CD14-positive monocyte (primary cell): ENCODE results near the gene GPC5. TPM values are rescaled to one million over a fixed set of nuclear protein-coding genes. Genes with fewer than 3 reads are reported as not detected.

Experiments used
- DNase-seq, 3 donors: peaks; one replicate each; pipeline ENCODE4 v3.0.0-alpha.2; 2011 to 2022
- H2AFZ ChIP-seq: 2 replicates; pipeline ENCODE4 v1.6.0; 2012; ENCODE audit warnings: mild to moderate bottlenecking, low read depth, low read length, inconsistent platforms; ENCODE audit not compliant: insufficient read depth, poor library complexity, severe bottlenecking
- H3K27ac ChIP-seq, 2 donors: 1 replicate in 1 of 2; 2 replicates in 1 of 2; pipeline ENCODE4 v1.5.1; 2012 to 2013; ENCODE audit warnings: low read length in 2 of 2, control low read depth in 1 of 2, inconsistent platforms in 1 of 2, low read depth in 1 of 2, mild to moderate bottlenecking in 1 of 2
- H3K27me3 ChIP-seq, 2 donors: one replicate each; pipeline versions ENCODE4 v1.6.0 to v1.6.1; 2011 to 2013; ENCODE audit warnings: low read length in 2 of 2; ENCODE audit not compliant: control insufficient read depth in 2 of 2, insufficient read depth in 2 of 2
- H3K36me3 ChIP-seq, 2 donors: replicated peaks in 1 of 2; 1 replicate in 1 of 2; 2 replicates in 1 of 2; pipeline versions ENCODE4 v1.5.1 to v1.6.1; 2012 to 2013; ENCODE audit warnings: low read length in 2 of 2, control low read depth in 1 of 2, inconsistent platforms in 1 of 2, mild to moderate bottlenecking in 1 of 2; ENCODE audit not compliant: insufficient read depth in 2 of 2, control insufficient read depth in 1 of 2
- H3K4me1 ChIP-seq, 2 donors: 1 replicate in 1 of 2; 2 replicates in 1 of 2; pipeline versions ENCODE4 v1.5.1 to v1.6.1; 2012 to 2013; ENCODE audit warnings: low read length in 2 of 2, control low read depth in 1 of 2, inconsistent platforms in 1 of 2, mild to moderate bottlenecking in 1 of 2, moderate library complexity in 1 of 2; ENCODE audit not compliant: insufficient read depth in 2 of 2, control insufficient read depth in 1 of 2
- H3K4me2 ChIP-seq: replicated peaks from 2 replicates; pipeline ENCODE3; 2012; ENCODE audit warnings: low read length, moderate library complexity, mild to moderate bottlenecking; ENCODE audit not compliant: poor library complexity, severe bottlenecking; ENCODE audit errors: extremely low read depth
- H3K4me3 ChIP-seq, 3 experiments: fragments of 200-600 bp in 1 of 3; sonication (generic) in 1 of 3; replicated peaks in 1 of 3; 1 replicate in 2 of 3; 2 replicates in 1 of 3; pipeline ENCODE4 v1.5.1; 2011 to 2013; ENCODE audit warnings: low read length in 3 of 3, mild to moderate bottlenecking in 3 of 3, control low read depth in 2 of 3, low read depth in 2 of 3, inconsistent platforms in 1 of 3, moderate library complexity in 1 of 3
- H3K79me2 ChIP-seq: 2 replicates; pipeline ENCODE4 v1.6.0; 2012; ENCODE audit warnings: mild to moderate bottlenecking, control low read depth, inconsistent platforms, low read length, moderate library complexity; ENCODE audit not compliant: insufficient read depth
- H3K9ac ChIP-seq: 2 replicates; pipeline ENCODE4 v1.6.0; 2017; ENCODE audit warnings: low read length, mild to moderate bottlenecking; ENCODE audit not compliant: insufficient read depth, poor library complexity, severe bottlenecking
- H3K9me3 ChIP-seq, 2 donors: replicated peaks in 1 of 2; 1 replicate in 1 of 2; 2 replicates in 1 of 2; pipeline versions ENCODE4 v1.5.1 to v1.6.1; 2012 to 2013; ENCODE audit warnings: low read length in 2 of 2, control low read depth in 1 of 2; ENCODE audit not compliant: control insufficient read depth in 1 of 2, insufficient read depth in 1 of 2
- H4K20me1 ChIP-seq: 2 replicates; pipeline ENCODE4 v1.6.0; 2012; ENCODE audit warnings: mild to moderate bottlenecking, low read length, control low read depth, moderate library complexity; ENCODE audit not compliant: insufficient read depth
- H3K27ac Mint-ChIP-seq, 7 donors: one replicate each; pipeline ENCODE4 v1.8.0; 2020; ENCODE audit warnings: mild to moderate bottlenecking in 7 of 7, mixed read lengths in 7 of 7, moderate library complexity in 6 of 7, inconsistent platforms in 2 of 7
- H3K27me3 Mint-ChIP-seq, 3 donors: one replicate each; pipeline ENCODE4 v1.8.0; 2021 to 2022; ENCODE audit warnings: low read depth in 3 of 3, mild to moderate bottlenecking in 3 of 3, mixed read lengths in 3 of 3, moderate library complexity in 3 of 3, inconsistent platforms in 1 of 3
- H3K36me3 Mint-ChIP-seq, 2 donors: one replicate each; pipeline ENCODE4 v1.8.0; 2020; ENCODE audit warnings: mixed read lengths in 2 of 2, inconsistent platforms in 1 of 2, mild to moderate bottlenecking in 1 of 2
- H3K4me1 Mint-ChIP-seq: one replicate; pipeline ENCODE4 v1.8.0; 2020; ENCODE audit warnings: mild to moderate bottlenecking, mixed read lengths
- H3K4me3 Mint-ChIP-seq, 2 donors: one replicate each; pipeline ENCODE4 v1.8.0; 2020; ENCODE audit warnings: mild to moderate bottlenecking in 2 of 2, mixed read lengths in 2 of 2, moderate library complexity in 1 of 2
- H3K9me3 Mint-ChIP-seq, 7 donors: one replicate each; pipeline ENCODE4 v1.8.0; 2020 to 2022; ENCODE audit warnings: mixed read lengths in 7 of 7, mild to moderate bottlenecking in 6 of 7, moderate library complexity in 6 of 7, inconsistent platforms in 2 of 7
- WGBS: methylation state at CpG from one replicate; pipeline ENCODE4 v1.1.5; 2013; ENCODE audit warnings: missing lambda C conversion rate; ENCODE audit not compliant: insufficient coverage; 5-methylcytosine and 5-hydroxymethylcytosine counted together
- intact Hi-C, 2 donors: fragments of 100-400 bp; cut with micrococcal nuclease; formaldehyde crosslinking; loops; one replicate each; pipeline versions ENCODE4 v1.15.0 to v1.15.1; 2023
- polyA plus RNA-seq, 3 donors: library from polyadenylated mRNA; depleted of rRNA in 1 of 3; unstranded in 2 of 3; stranded (reverse) in 1 of 3; fragments of 300-500 nt in 2 of 3; fragments of >200 nt in 1 of 3; fragmentation: Illumina TruSeq in 2 of 3; gene quantifications; 1 replicate in 2 of 3; 2 replicates in 1 of 3; pipeline ENCODE4 v1.2.3, GENCODE V29; 2012 to 2021
- TF ChIP-seq, protein P1 (sequence below): fragments of 200-600 bp; IDR thresholded peaks from one replicate; pipeline ENCODE4 v1.8.0; 2022; ENCODE audit warnings: antibody characterized with exemption, mild to moderate bottlenecking

GPC5 gene
- polyA plus RNA-seq, 3 donors = not detected

DNA sequence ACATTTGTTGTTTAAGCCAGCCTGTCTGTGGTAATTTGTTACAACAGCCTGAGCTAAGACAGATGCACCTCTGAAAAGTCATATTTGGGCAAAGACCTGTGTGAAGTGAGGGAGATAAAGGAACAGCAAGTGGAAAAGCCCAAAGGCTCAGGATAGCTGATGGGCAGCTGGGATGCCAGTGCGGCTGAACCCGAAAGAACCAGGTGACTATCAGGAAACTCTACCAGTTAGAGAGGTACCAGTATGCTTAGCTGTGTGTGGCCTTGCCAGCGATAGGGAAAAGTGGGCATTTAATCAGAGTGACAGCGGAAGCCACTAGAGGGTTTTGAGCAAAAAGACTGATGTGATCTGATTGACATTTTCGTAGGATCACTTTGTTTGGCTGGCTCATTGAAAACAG is 1063.4 kb downstream of the GPC5 start:
- intact Hi-C loops = no loop called here
- H3K27me3 Mint-ChIP-seq = no peaks in the 10 kb centered on the region
- 75% methylated on average over 5 of the region's 5 CpGs for WGBS
- Histone ChIP-seq H3K9me3 (peaks cover 3 to 9% of the 10 kb centered on the region in 2 donors), H3K27ac (no peak overlapping the region), H3K4me1 (no peaks in the 10 kb centered on the region), H2AFZ (no peak overlapping the region), H3K79me2 (no peaks in the 10 kb centered on the region), H3K27me3 (no peaks in the 10 kb centered on the region), H3K9ac (no peak overlapping the region), H3K4me2 (no peak overlapping the region), H3K36me3 (no peaks in the 10 kb centered on the region), H3K4me3 (no peak overlapping the region), H4K20me1 (no peaks in the 10 kb centered on the region)
- TF ChIP-seq, protein P1, sequence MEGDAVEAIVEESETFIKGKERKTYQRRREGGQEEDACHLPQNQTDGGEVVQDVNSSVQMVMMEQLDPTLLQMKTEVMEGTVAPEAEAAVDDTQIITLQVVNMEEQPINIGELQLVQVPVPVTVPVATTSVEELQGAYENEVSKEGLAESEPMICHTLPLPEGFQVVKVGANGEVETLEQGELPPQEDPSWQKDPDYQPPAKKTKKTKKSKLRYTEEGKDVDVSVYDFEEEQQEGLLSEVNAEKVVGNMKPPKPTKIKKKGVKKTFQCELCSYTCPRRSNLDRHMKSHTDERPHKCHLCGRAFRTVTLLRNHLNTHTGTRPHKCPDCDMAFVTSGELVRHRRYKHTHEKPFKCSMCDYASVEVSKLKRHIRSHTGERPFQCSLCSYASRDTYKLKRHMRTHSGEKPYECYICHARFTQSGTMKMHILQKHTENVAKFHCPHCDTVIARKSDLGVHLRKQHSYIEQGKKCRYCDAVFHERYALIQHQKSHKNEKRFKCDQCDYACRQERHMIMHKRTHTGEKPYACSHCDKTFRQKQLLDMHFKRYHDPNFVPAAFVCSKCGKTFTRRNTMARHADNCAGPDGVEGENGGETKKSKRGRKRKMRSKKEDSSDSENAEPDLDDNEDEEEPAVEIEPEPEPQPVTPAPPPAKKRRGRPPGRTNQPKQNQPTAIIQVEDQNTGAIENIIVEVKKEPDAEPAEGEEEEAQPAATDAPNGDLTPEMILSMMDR = no peak
- H3K36me3 Mint-ChIP-seq = no peaks in the 10 kb centered on the region
- H3K27ac Mint-ChIP-seq = no peak overlapping the region
- H3K9me3 Mint-ChIP-seq = peaks cover 0 to 10% (median 6%) of the 10 kb centered on the region in 7 donors
- H3K4me1 Mint-ChIP-seq = no peaks in the 10 kb centered on the region
- DNase-seq = no peak
- H3K4me3 Mint-ChIP-seq = no peak overlapping the region

DNA sequence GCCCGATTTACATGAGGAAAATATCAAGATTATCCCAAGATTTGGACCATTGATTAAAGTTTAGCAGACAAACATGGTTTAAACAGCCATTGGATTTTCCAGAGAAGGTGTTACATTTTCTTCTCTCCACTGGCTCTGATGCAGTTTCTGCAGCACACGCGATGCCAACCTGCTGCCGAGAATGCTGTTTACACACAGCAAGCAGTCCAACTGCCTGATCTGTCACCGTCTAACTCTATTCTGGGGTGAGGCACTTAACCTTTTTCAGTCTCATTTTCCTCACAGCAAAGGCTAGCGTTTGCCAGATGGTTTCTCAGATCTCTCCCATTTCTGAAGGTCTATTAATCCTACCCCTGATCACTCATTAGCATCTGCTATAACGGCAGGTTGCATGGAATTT is 1064.7 kb downstream of the GPC5 start:
- H3K27me3 Mint-ChIP-seq = no peaks in the 10 kb centered on the region
- intact Hi-C loops = no loop called here
- no peak overlapping the region for H3K4me3 Mint-ChIP-seq

More for the DNA sequence above, 1064.7 kb downstream of the GPC5 start:
- Mint-ChIP-seq H3K9me3 (peaks cover 0 to 10% (median 3%) of the 10 kb centered on the region in 7 donors), H3K4me1 (no peaks in the 10 kb centered on the region), H3K36me3 (no peaks in the 10 kb centered on the region), H3K27ac (no peak overlapping the region)
- no peaks in the 10 kb centered on the region for H4K20me1 ChIP-seq
- H3K9ac ChIP-seq = no peak overlapping the region
- H3K27ac ChIP-seq = no peak overlapping the region
- no peak for DNase-seq
- no peaks in the 10 kb centered on the region for H3K4me1 ChIP-seq
- H3K9me3 ChIP-seq = peaks cover 0 to 9% of the 10 kb centered on the region in 2 donors
- H3K4me2 ChIP-seq = no peak overlapping the region
- WGBS = 67% methylated on average over 4 of the region's 7 CpGs
- TF ChIP-seq, protein P1 = no peak
- H3K79me2 ChIP-seq = no peaks in the 10 kb centered on the region
- H3K27me3 ChIP-seq = no peaks in the 10 kb centered on the region
- H3K4me3 ChIP-seq = no peak overlapping the region
- no peaks in the 10 kb centered on the region for H3K36me3 ChIP-seq
- no peak overlapping the region for H2AFZ ChIP-seq
